NT2/D1 (cell line): ENCODE data around the gene MYO1D.

Experiments used
- SUZ12 ChIP-seq: IDR thresholded peaks from 2 replicates; pipeline ENCODE4 v1.6.1; 2011; ENCODE audit not compliant: insufficient read length, insufficient read depth; ENCODE audit errors: extremely low read depth
- YY1 ChIP-seq: IDR thresholded peaks from 2 replicates; pipeline ENCODE4 v1.6.1; 2011; ENCODE audit not compliant: insufficient read length, insufficient read depth
- ZNF274 ChIP-seq: IDR thresholded peaks from 2 replicates; pipeline ENCODE4 v1.6.1; 2011; ENCODE audit warnings: mild to moderate bottlenecking, low read depth, low read length

GRCh38 chr17:32528825-32529224 lies 348.1 kb downstream of the MYO1D start:
- no peak for TF ChIP-seq ZNF274
- TF ChIP-seq SUZ12 = no peak
- no peak for TF ChIP-seq YY1
